Mucosa of stomach (tissue), 1 donor: Measurements from ENCODE around the gene BCL2.

Experiments used
- H3K27me3 ChIP-seq: one replicate; pipeline ENCODE4 v1.7.0; 2013; ENCODE audit warnings: mild to moderate bottlenecking, low read length; ENCODE audit not compliant: control insufficient read depth, insufficient read depth
- H3K36me3 ChIP-seq: one replicate; pipeline ENCODE4 v1.7.0; 2013; ENCODE audit warnings: low read length; ENCODE audit not compliant: control insufficient read depth, insufficient read depth
- H3K4me1 ChIP-seq: one replicate; pipeline ENCODE4 v1.7.0; 2013; ENCODE audit warnings: mild to moderate bottlenecking, low read length; ENCODE audit not compliant: control insufficient read depth, insufficient read depth
- H3K4me3 ChIP-seq: one replicate; pipeline ENCODE4 v1.7.0; 2013; ENCODE audit warnings: low read length
- H3K9ac ChIP-seq: one replicate; pipeline ENCODE4 v1.7.0; 2013; ENCODE audit warnings: mild to moderate bottlenecking, low read length, moderate library complexity
- H3K9me3 ChIP-seq: one replicate; pipeline ENCODE4 v1.7.0; 2013; ENCODE audit warnings: mild to moderate bottlenecking, low read length, moderate library complexity; ENCODE audit not compliant: control insufficient read depth
- donor health status: Pancreatic carcinoma.

Gene BCL2

DNA sequence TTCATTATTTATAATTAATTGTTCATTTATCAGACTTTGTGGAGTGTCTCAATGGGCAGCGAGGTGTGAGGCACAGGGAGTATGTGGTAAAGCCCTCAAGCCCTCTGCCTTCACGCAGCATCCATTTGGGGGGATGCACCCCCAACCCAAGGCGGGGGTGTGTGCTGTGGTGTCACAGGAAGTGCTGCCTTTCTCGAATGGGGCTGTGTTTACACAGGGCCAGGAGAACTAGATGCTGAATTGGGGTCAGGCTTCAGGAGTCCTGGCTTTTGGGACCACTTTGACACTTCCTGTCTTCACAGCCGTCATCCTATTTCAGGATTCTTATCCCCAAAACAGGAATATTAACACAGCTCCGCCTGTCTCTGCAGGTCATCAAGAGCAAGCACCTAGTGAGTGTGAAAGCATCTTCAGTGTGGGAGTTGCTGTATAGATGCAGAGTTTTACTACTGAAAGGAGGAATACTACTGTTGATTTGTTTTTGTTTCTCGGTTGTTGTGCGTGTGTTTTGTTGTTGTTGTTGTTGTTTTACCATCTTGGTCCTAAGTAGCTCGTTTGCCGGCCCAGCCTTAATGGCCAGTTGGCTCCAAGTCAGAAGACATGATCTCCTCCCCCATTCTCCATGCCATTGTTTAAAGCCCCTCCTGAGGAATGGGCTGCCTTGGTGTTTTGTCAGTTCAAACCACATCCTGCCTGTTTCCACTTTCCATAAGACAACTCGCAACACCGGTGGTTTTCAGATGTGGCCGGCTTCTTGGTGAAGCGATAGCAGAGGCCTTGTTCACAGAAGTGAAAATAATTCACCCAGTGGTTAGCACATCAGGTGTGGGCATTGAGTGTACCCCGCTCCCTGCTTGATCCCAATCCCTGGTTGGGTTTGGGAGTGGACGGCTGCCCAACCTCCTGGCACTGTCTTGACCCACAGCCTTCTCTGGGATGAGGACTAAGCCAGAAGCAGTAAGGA lies 221.3 kb downstream of the BCL2 start:
- H3K36me3 ChIP-seq, result no peaks in the 10 kb centered on the region
- no peak overlapping the region for H3K4me3 ChIP-seq
- H3K27me3 ChIP-seq, result no peaks in the 10 kb centered on the region
- H3K4me1 ChIP-seq, result peaks cover 15% of the 10 kb centered on the region
- no peak overlapping the region for H3K9ac ChIP-seq
- no peaks in the 10 kb centered on the region for H3K9me3 ChIP-seq

DNA sequence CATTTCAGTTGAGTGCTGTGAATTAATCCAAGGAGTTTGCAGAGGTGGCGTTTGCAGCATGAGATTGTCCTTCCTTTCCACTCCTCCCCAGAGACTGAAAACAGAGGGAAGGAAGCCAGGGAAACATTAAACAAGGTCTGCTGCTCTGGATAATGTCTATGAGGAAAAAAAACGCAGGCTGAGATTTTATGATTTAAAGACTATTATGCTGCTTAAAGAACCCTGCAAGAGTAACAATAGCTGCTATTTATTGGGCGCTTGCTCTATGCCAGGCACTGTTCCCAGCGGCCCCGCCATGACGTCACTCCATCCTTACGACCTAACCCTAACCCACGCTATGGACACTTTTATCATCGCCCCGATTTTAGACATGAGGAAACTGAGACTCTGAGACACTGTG lies 222.4 kb downstream of the BCL2 start:
- Histone ChIP-seq H3K4me1 (peaks cover 15% of the 10 kb centered on the region), H3K9me3 (no peaks in the 10 kb centered on the region), H3K9ac (no peak overlapping the region), H3K36me3 (no peaks in the 10 kb centered on the region), H3K4me3 (no peak overlapping the region), H3K27me3 (no peaks in the 10 kb centered on the region)

DNA sequence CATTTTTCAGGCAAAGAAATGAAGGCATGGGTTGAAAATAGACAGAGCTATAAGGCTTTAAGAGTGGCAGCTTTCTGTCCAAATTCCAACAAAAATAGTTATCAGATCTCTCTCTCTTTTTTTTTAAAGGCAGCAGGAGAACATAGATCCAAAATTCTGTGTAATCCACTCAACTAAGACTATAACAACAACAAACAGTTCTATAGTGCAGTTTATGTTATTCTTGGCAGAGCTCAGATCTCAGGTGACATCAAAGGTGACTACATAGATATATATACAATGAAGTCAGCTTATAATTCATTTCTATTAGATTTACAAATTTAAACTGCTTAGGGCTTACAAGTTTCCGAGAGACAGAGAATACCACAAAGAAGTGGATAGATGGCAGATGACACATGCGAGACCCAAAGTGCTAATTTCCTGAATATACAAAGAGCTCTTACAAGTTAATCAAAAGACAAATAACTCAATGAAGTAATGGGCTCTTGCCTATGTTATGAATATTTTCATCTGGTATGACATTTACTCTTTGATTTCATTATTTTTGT lies 223.2 kb downstream of the BCL2 start:
- Histone ChIP-seq H3K4me1 (peaks cover 15% of the 10 kb centered on the region), H3K9ac (no peak overlapping the region), H3K27me3 (no peaks in the 10 kb centered on the region), H3K36me3 (no peaks in the 10 kb centered on the region), H3K9me3 (no peaks in the 10 kb centered on the region), H3K4me3 (no peak overlapping the region)

DNA sequence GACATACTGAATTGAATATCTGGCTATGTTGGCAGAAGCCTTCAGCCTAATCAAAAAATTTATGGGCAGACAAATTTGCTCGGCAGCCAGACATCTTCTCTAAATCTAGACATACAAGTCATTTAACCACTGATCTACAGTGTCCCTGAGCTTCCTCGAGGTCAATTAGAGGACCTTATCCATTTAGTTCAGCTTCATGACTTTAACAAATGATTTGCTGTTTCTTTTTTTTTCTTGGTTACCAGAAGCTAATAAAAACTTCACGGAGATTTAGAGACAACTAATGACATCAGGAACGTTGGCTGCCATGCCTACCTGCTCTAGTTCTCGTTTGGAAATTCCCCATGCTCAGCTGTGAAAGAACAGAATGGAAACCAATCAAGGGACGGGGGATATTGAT lies 223.8 kb downstream of the BCL2 start:
- peaks cover 14% of the 10 kb centered on the region for H3K4me1 ChIP-seq
- H3K9me3 ChIP-seq, result no peaks in the 10 kb centered on the region
- H3K4me3 ChIP-seq, result no peak overlapping the region
- no peaks in the 10 kb centered on the region for H3K27me3 ChIP-seq
- no peaks in the 10 kb centered on the region for H3K36me3 ChIP-seq
- no peak overlapping the region for H3K9ac ChIP-seq

DNA sequence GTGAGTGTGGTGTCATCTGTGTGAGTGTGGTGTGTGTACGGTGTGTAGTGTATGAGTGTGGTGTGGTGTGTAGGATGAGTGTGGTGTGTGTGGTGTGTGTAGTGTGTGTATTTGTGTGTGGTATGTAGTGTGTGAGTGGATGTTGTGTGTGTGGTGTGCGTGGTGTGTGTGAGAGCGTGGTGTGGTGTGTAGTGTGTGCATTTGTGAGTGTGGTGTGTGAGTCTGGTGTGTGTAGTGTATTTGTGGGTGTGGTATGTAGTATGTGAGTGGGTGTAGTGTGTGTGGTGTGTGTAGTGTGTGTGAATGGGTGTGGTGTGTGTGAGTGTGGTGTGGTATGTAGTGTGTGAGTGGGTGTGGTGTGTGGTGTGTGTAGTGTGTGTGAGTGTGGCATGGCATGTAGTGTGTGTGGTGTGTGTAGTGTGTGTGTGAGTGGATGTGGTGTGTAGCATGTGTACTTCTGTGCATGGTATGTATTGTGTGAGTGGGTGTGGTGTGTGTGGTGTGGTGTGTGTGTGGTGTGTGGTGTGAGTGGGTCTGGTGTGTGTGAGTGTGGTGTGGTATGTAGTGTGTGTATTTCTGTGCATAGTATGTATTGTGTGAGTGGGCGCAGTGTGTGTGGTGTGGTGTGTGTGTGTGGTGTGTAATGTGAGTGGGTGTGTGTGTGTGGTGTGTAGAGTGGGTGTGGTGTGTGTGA lies 227.8 kb downstream of the BCL2 start:
- H3K9me3 ChIP-seq, result no peaks in the 10 kb centered on the region
- H3K9ac ChIP-seq, result no peak overlapping the region
- H3K4me1 ChIP-seq, result no peaks in the 10 kb centered on the region
- no peak overlapping the region for H3K4me3 ChIP-seq
- no peaks in the 10 kb centered on the region for H3K27me3 ChIP-seq
- no peaks in the 10 kb centered on the region for H3K36me3 ChIP-seq

DNA sequence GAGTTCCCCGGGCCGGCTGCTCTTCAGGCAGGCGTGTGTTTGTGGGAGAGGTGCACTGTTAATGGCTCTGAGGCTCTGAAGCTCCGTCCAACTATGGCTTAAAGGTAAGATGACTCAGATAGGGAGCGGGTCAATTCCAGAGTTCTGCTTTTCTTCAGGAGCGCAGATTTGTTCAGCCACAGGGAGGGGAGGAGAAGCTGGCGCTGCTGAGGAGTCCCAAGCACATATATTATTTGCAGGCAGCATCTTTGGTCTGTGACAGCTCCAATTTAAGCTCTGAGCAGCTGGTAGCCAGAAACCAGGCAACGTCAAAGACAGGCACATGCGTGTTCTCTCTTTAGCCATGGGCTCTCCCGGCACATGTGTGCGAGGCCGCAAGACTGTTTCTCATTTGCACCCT lies 229.2 kb downstream of the BCL2 start:
- Histone ChIP-seq H3K4me1 (no peaks in the 10 kb centered on the region), H3K9me3 (no peaks in the 10 kb centered on the region), H3K36me3 (no peaks in the 10 kb centered on the region), H3K27me3 (no peaks in the 10 kb centered on the region), H3K9ac (no peak overlapping the region), H3K4me3 (no peak overlapping the region)

DNA sequence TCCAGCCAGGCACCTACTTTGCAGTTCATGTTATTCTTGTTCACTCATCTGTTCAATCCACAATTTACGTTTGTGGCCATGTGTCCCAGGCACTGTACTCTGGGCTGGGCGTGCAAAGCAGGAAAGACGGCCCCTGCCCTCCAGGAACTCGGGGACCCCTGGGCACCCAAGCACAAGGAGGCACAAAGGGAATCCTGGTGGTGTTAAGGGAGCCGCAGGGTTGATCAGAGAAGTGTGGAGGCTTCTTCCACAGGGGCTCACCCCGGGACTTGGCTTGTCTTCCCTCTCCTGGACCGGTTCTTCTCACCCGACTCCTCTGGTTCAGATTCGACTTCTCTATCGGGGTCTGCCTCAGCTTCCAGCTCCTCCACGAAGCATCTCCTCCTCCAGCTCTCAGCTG lies 230.5 kb downstream of the BCL2 start:
- H3K27me3 ChIP-seq, result no peaks in the 10 kb centered on the region
- no peaks in the 10 kb centered on the region for H3K36me3 ChIP-seq
- no peaks in the 10 kb centered on the region for H3K9me3 ChIP-seq
- H3K9ac ChIP-seq, result no peak overlapping the region
- no peak overlapping the region for H3K4me3 ChIP-seq
- no peaks in the 10 kb centered on the region for H3K4me1 ChIP-seq

DNA sequence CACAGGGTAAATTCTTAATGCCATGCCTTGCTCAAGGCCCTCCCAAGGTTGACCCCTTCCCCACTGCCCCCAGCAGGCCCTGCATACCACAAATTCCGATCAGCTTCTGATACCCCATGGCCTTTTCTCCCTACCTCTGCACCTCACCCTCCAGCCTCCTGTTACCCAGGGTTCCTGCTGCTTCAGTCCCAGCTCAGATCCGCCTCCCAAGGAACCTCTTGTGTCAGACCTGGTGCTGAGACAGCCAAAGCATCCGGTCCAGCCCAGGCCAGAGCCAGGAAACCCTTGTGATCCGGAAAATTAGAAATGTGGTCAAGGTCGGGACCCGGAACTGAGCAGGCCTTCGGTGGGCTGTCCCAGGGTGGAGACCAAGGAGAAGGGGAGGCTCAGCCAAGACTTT lies 231.3 kb downstream of the BCL2 start:
- Histone ChIP-seq H3K9ac (no peak overlapping the region), H3K27me3 (no peaks in the 10 kb centered on the region), H3K4me3 (no peak overlapping the region), H3K9me3 (no peaks in the 10 kb centered on the region), H3K4me1 (no peaks in the 10 kb centered on the region), H3K36me3 (no peaks in the 10 kb centered on the region)

DNA sequence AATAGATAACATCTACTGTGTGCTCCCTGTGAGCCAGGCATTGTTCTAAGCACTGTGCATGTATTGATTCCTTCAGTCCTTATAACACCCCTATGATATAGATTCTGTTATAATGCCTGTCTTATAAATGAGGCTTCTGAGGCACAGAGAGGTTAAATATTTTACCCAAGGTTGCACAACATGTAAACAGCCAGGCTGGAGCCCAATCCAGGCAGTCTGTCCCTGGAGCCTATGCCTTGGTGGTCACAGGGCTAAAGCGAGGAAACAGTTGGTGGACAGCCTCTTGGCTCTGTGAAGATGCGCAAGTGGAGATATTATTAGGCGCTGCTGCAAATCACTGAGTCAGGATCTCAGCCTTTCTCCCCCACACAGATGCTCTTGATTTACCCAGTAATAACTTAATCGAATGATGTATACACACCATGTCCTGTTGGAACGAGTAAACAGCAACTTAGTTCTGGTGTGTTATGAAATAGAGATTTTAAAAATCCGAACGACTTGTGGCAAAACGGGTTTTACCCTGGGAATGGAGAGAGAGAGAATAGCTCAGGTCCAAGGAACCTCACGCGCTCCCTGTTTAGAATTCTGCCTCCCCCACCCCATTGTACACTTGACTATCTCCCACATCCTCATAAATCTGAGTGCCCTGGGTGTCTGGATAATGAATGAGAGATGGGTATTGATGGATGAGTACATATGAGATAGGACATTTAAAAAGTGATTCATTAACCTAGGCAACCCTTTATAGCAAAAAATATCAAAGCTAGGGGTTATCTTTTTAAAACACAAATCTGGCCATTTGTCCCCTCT lies 231.9 kb downstream of the BCL2 start:
- Histone ChIP-seq H3K9me3 (no peaks in the 10 kb centered on the region), H3K9ac (no peak overlapping the region), H3K27me3 (no peaks in the 10 kb centered on the region), H3K36me3 (no peaks in the 10 kb centered on the region), H3K4me1 (no peaks in the 10 kb centered on the region), H3K4me3 (no peak overlapping the region)

DNA sequence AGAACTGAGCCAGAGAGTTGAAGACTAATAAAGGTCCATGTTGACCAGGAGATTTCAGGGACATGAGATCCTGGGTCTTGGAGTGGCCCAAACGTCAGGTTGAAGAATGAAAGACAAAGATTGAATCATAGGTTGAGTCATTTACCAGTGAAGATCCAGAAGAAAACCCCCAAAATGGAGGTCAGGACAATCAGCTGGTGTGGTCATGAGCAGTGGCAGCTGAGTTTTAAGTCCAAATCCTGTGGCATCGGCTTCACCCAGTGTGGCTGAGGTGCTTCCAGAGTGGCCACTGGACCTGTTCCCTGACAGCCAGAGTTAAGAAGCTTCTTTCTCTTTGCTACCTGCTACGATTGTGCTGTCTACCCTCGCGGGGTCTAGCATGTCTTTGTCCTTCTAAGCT lies 234.0 kb downstream of the BCL2 start:
- Histone ChIP-seq H3K4me3 (no peak overlapping the region), H3K9me3 (no peaks in the 10 kb centered on the region), H3K9ac (no peak overlapping the region), H3K27me3 (no peaks in the 10 kb centered on the region), H3K4me1 (no peaks in the 10 kb centered on the region), H3K36me3 (no peaks in the 10 kb centered on the region)

DNA sequence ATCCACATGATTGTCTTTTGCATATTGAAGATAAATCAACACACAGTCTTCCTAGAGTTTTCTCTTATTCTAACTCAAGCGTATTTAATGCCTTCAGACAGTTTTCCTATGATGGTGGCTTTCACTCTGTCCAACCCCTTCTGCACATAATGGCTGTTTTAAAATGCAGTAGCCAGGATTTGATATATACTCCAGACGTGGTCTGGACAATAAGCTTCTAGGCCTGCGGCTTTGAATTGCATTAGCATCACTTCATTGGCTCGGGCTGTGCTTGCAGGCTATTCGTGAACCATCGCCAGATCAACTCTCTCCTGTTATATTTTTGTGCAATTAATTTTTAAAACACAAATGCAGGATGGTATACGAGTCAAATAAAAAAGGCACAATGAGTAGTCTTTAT lies 235.3 kb downstream of the BCL2 start:
- Histone ChIP-seq H3K9ac (no peak overlapping the region), H3K9me3 (no peaks in the 10 kb centered on the region), H3K4me1 (no peaks in the 10 kb centered on the region), H3K36me3 (no peaks in the 10 kb centered on the region), H3K27me3 (no peaks in the 10 kb centered on the region), H3K4me3 (no peak overlapping the region)
